ENCODE results near the gene NEURL4. TPM values are rescaled to one million over a fixed set of nuclear protein-coding genes. Genes with fewer than 3 reads are reported as not detected.
A peak's percentile ranks its signal among the peaks of the same experiment; 100 is the strongest.

NEURL4 gene
- total and polyA plus RNA-seq, 4 donors, result 28.6 to 56.4 (median 36.3) TPM

DNA sequence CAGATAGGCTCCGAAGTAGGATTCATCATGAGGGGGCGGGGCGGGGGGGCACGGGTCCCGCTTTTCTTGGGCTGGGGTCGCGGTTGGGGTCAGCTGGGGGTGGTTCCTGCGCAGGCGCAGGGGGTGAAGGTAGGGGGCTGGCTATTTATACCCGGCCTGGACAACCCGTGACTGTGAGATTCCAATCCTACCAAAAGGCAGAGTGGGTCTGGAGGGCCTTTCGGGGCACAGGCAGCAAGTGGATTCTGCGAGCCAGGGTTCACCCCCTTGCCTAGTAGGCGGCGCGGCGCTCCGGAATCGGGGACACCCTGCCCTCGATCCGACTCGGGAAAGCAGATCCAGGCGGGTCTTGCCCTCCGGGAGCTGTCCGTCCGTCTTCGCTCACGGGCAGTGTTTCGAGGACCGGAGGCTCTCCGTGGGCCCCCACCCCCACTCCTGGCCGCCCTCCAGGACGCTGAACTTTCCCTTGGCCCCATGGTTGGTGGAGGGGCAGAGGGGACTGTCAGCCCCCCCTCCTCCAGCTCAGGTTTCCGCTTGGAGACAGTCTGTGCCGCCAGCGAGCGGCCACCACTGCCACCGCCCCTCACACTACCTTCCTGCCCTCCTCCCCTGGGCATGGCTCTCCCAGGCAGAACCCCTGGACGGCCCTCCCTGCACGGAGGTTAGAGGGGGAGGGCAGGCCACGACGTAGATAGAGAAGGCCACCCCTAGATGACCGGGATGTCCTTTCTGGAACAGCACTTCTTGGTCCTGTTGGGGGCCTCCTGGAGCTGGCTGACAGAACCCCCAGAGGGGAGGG, 47.0 kb downstream of the NEURL4 start:
- DNase-seq (ENCODE audit: low read depth in 4 of 6, low spot score in 6 of 6), result no peak
- H3K9me3 ChIP-seq (ENCODE audit: control insufficient read depth, insufficient read depth, low read length), result no peaks in the 10 kb centered on the region
- H3K27me3 ChIP-seq (ENCODE audit: control insufficient read depth, insufficient read depth, low read length), result peaks cover 26% of the 10 kb centered on the region
- peaks cover 25% of the 10 kb centered on the region for H3K4me1 ChIP-seq (ENCODE audit: control insufficient read depth, insufficient read depth, low read length)
- WGBS (ENCODE audit: insufficient coverage), result 2% methylated on average over 35 of the region's 43 CpGs
- no peak overlapping the region for H3K27ac ChIP-seq (ENCODE audit: low read depth, low read length)
- peaks cover 3% of the 10 kb centered on the region for H3K36me3 ChIP-seq (ENCODE audit: control insufficient read depth, insufficient read depth, low read length)
- H3K4me3 ChIP-seq (ENCODE audit: low read depth, low read length), result peak overlapping the region; percentile 40

DNA sequence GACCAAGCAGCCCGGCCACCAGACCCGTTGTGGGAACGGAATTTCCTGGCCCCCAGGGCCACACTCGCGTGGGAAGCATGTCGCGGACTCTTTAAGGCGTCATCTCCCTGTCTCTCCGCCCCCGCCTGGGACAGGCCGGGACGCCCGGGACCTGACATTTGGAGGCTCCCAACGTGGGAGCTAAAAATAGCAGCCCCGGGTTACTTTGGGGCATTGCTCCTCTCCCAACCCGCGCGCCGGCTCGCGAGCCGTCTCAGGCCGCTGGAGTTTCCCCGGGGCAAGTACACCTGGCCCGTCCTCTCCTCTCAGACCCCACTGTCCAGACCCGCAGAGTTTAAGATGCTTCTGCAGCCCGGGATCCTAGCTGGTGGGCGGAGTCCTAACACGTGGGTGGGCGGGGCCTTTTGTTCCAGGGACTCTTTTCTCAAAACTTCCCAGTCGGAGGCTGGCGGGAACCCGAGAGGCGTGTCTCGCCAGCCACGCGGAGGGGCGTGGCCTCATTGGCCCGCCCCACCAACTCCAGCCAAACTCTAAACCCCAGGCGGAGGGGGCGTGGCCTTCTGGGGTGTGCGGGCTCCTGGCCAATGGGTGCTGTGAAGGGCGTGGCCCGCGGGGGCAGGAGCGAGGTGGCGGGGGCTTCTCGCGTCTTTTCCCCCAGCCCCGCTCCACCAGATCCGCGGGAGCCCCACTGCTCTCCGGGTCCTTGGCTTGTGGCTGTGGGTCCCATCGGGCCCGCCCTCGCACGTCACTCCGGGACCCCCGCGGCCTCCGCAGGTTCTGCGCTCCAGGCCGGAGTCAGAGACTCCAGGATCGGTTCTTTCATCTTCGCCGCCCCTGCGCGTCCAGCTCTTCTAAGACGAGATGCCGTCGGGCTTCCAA, 47.8 kb downstream of the NEURL4 start, which contains the start of gene SLC2A4:
SLC2A4 (plus strand) TSS at position 645 of the 879 bp plus-strand sequence; CDS start at position 862, 217 bp downstream.
- peaks cover 26% of the 10 kb centered on the region for H3K27me3 ChIP-seq (ENCODE audit: control insufficient read depth, insufficient read depth, low read length)
- H3K9me3 ChIP-seq (ENCODE audit: control insufficient read depth, insufficient read depth, low read length), result no peaks in the 10 kb centered on the region
- peak in 5 of 6 donors; percentile 40 to 93 (median 75) for DNase-seq (ENCODE audit: low read depth in 4 of 6, low spot score in 6 of 6)
- under 1% methylated on average over 71 of the region's 71 CpGs for WGBS (ENCODE audit: insufficient coverage)
- peaks cover 3% of the 10 kb centered on the region for H3K36me3 ChIP-seq (ENCODE audit: control insufficient read depth, insufficient read depth, low read length)
- peaks cover 25% of the 10 kb centered on the region for H3K4me1 ChIP-seq (ENCODE audit: control insufficient read depth, insufficient read depth, low read length)
- peak within 1 kb of the TSS; percentile 40 for H3K4me3 ChIP-seq (ENCODE audit: low read depth, low read length)
- H3K27ac ChIP-seq (ENCODE audit: low read depth, low read length), result peak within 1 kb of the TSS; percentile 67

DNA sequence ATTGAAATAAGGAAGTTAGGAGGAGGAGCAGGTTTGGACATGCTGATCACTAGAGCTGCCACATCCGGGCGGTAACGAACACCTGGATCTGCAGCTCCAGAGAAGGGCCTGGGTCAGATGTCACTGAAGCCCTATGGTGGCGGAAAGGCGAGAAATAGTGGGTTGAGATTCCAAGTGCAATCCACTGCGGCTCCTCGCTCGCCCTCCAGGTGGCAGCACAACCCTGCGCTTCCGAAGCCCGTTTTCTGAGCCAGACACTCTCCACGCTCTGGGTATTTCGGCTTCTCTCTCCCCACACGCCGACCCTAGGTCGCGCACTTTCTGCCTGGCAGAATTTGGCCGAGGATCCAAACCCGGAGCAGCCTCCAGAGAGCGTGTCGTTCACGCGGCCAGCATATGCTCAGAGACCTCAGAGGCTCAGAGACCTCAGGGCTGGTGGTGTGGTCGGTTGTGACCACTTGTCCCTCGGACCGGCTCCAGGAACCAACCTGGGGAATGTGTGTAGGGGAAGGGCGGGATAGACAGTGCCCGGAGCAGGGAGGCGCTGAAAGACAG, 48.5 kb downstream of the NEURL4 start:
- H3K9me3 ChIP-seq (ENCODE audit: control insufficient read depth, insufficient read depth, low read length), result no peaks in the 10 kb centered on the region
- H3K36me3 ChIP-seq (ENCODE audit: control insufficient read depth, insufficient read depth, low read length), result peaks cover 3% of the 10 kb centered on the region
- peaks cover 25% of the 10 kb centered on the region for H3K4me1 ChIP-seq (ENCODE audit: control insufficient read depth, insufficient read depth, low read length)
- peak; percentile 54 to 93 (median 65) for DNase-seq (ENCODE audit: low read depth in 4 of 6, low spot score in 6 of 6)
- peaks cover 26% of the 10 kb centered on the region for H3K27me3 ChIP-seq (ENCODE audit: control insufficient read depth, insufficient read depth, low read length)
- WGBS (ENCODE audit: insufficient coverage), result under 1% methylated on average over 29 of the region's 29 CpGs
- peak overlapping the region; percentile 67 for H3K27ac ChIP-seq (ENCODE audit: low read depth, low read length)
- peak overlapping the region; percentile 40 for H3K4me3 ChIP-seq (ENCODE audit: low read depth, low read length)

DNA sequence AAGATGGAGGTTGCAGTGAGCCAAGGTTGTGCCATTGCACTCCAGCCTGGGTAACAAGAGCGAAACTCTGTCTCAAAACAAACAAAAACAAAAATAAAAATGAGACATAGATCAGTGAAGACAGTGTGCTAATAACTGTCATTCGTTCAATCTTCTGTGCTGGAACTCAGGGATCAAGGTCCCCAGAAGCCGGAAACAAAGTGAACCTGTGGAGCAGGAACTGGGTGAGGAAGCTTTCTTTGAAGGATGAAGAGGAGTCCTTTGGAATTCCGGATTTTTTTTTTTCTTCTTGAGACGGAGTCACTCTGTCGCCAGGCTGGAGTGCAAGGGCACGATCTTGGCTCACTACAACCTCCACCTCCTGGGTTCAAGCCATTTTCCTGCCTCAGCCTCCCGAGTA, 49.7 kb downstream of the NEURL4 start:
- WGBS (ENCODE audit: insufficient coverage), result 91% methylated on average over 5 of the region's 8 CpGs
- H3K27me3 ChIP-seq (ENCODE audit: control insufficient read depth, insufficient read depth, low read length), result peaks cover 23% of the 10 kb centered on the region
- H3K4me3 ChIP-seq (ENCODE audit: low read depth, low read length), result no peak overlapping the region
- H3K36me3 ChIP-seq (ENCODE audit: control insufficient read depth, insufficient read depth, low read length), result no peaks in the 10 kb centered on the region
- no peak for DNase-seq (ENCODE audit: low read depth in 4 of 6, low spot score in 6 of 6)
- H3K4me1 ChIP-seq (ENCODE audit: control insufficient read depth, insufficient read depth, low read length), result peaks cover 25% of the 10 kb centered on the region
- no peaks in the 10 kb centered on the region for H3K9me3 ChIP-seq (ENCODE audit: control insufficient read depth, insufficient read depth, low read length)
- H3K27ac ChIP-seq (ENCODE audit: low read depth, low read length), result no peak overlapping the region

DNA sequence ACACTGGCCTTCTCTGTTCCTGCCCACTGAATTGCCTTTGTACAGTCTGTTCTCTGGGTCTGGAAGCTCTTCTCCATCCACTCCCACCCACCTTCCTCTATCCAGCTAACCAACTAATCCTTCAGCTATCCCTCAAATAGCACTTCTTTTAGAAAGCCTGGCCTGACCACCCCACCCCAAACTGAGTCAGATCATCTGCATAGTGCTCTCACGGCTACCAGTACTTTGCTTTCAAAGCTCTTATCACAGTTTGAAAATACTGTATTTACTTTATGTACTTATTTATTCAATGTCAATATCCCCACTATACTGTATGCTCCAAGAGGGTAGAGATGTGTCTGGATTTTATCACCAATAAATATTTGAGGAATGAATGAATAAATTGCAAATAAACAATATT, 62.4 kb downstream of the NEURL4 start:
- Histone ChIP-seq H3K9me3 (ENCODE audit: control insufficient read depth, insufficient read depth, low read length) (no peaks in the 10 kb centered on the region), H3K27me3 (ENCODE audit: control insufficient read depth, insufficient read depth, low read length) (peaks cover 36% of the 10 kb centered on the region), H3K4me1 (ENCODE audit: control insufficient read depth, insufficient read depth, low read length) (peaks cover 13% of the 10 kb centered on the region), H3K4me3 (ENCODE audit: low read depth, low read length) (no peak overlapping the region), H3K27ac (ENCODE audit: low read depth, low read length) (no peak overlapping the region), H3K36me3 (ENCODE audit: control insufficient read depth, insufficient read depth, low read length) (no peaks in the 10 kb centered on the region)
- no CpG with 5 or more reads among the region's 1 CpG for WGBS (ENCODE audit: insufficient coverage)
- DNase-seq (ENCODE audit: low read depth in 4 of 6, low spot score in 6 of 6), result no peak

Small RNAs within 50 kb of the gene (small RNA-seq; reads per million reads assigned to genes)
- not detected for gene AC026954.2 (ENCODE audit: low replicate concordance)
- not detected for gene RF00019 (ENCODE audit: low replicate concordance)

Other genes with a start within 250 kb of the NEURL4 start
Only the 30 nearest of the 34 such genes appear.
- under 1 TPM in 1 of 2 donors, not detected in 1; 0.50 TPM for gene ASGR2, start 214.5 kb downstream of the NEURL4 start, total RNA-seq
- gene ASGR2, start 214.5 kb downstream of the NEURL4 start, polyA plus RNA-seq (ENCODE audit: insufficient read length in 2 of 2), result under 1 TPM; 0.24 to 0.39 TPM
- gene ASGR1, start 150.0 kb downstream of the NEURL4 start, total RNA-seq, result 1 to 10 TPM; 4.3 to 8.2 TPM
- 10 to 100 TPM; 32.4 to 32.5 TPM for gene ASGR1, start 150.0 kb downstream of the NEURL4 start, polyA plus RNA-seq (ENCODE audit: insufficient read length in 2 of 2)
- gene DLG4, start 109.5 kb downstream of the NEURL4 start, total RNA-seq, result 10 to 100 TPM; 50.6 to 82.8 TPM
- 100 to 1,000 TPM; 192 to 203 TPM for gene DLG4, start 109.5 kb downstream of the NEURL4 start, polyA plus RNA-seq (ENCODE audit: insufficient read length in 2 of 2)
- 100 to 1,000 TPM; 131 to 478 TPM for gene ACADVL, start 109.4 kb downstream of the NEURL4 start, total RNA-seq
- 100 to 1,000 TPM; 381 to 455 TPM for gene ACADVL, start 109.4 kb downstream of the NEURL4 start, polyA plus RNA-seq (ENCODE audit: insufficient read length in 2 of 2)
- gene DVL2, start 94.8 kb downstream of the NEURL4 start, total RNA-seq, result 10 to 100 TPM; 31.7 to 46.6 TPM
- gene DVL2, start 94.8 kb downstream of the NEURL4 start, polyA plus RNA-seq (ENCODE audit: insufficient read length in 2 of 2), result 10 to 100 TPM; 47.9 to 59.7 TPM
- 10 to 100 TPM; 26.2 to 49.0 TPM for gene PHF23, start 89.9 kb downstream of the NEURL4 start, total RNA-seq
- 10 to 100 TPM; 50.2 to 53.2 TPM for gene PHF23, start 89.9 kb downstream of the NEURL4 start, polyA plus RNA-seq (ENCODE audit: insufficient read length in 2 of 2)
- 100 to 1,000 TPM; 196 to 481 TPM for gene GABARAP, start 86.9 kb downstream of the NEURL4 start, total RNA-seq
- gene GABARAP, start 86.9 kb downstream of the NEURL4 start, polyA plus RNA-seq (ENCODE audit: insufficient read length in 2 of 2), result 100 to 1,000 TPM; 431 to 461 TPM
- gene CTDNEP1, start 77.6 kb downstream of the NEURL4 start, total RNA-seq, result 10 to 100 TPM; 44.4 to 47.9 TPM
- gene CTDNEP1, start 77.6 kb downstream of the NEURL4 start, polyA plus RNA-seq (ENCODE audit: insufficient read length in 2 of 2), result 100 to 1,000 TPM; 177 to 181 TPM
- 10 to 100 TPM; 24.9 to 47.7 TPM for gene ELP5, start 77.1 kb downstream of the NEURL4 start, total RNA-seq
- 10 to 100 TPM; 49.8 to 52.2 TPM for gene ELP5, start 77.1 kb downstream of the NEURL4 start, polyA plus RNA-seq (ENCODE audit: insufficient read length in 2 of 2)
- gene CLDN7, start 66.9 kb downstream of the NEURL4 start, total RNA-seq, result 1 to 10 TPM in 1 of 2 donors, under 1 TPM in 1; 0.79 to 2.3 TPM
- 1 to 10 TPM; 1.3 TPM for gene CLDN7, start 66.9 kb downstream of the NEURL4 start, polyA plus RNA-seq (ENCODE audit: insufficient read length in 2 of 2)
- 1 to 10 TPM in 1 of 2 donors, under 1 TPM in 1; 0.59 to 1.9 TPM for gene SLC2A4, start 47.6 kb downstream of the NEURL4 start, total RNA-seq
- under 1 TPM; 0.48 to 0.78 TPM for gene SLC2A4, start 47.6 kb downstream of the NEURL4 start, polyA plus RNA-seq (ENCODE audit: insufficient read length in 2 of 2)
- 1 to 10 TPM in 1 of 2 donors, under 1 TPM in 1; 0.50 to 1.0 TPM for gene YBX2, start 34.7 kb downstream of the NEURL4 start, total RNA-seq
- gene YBX2, start 34.7 kb downstream of the NEURL4 start, polyA plus RNA-seq (ENCODE audit: insufficient read length in 2 of 2), result 1 to 10 TPM; 4.2 to 6.9 TPM
- 100 to 1,000 TPM; 146 to 202 TPM for gene EIF5A, start 21.7 kb downstream of the NEURL4 start, total RNA-seq
- 100 to 1,000 TPM; 366 to 375 TPM for gene EIF5A, start 21.7 kb downstream of the NEURL4 start, polyA plus RNA-seq (ENCODE audit: insufficient read length in 2 of 2)
- 10 to 100 TPM; 19.2 to 65.5 TPM for gene GPS2, start 14.0 kb downstream of the NEURL4 start, total RNA-seq
- 10 to 100 TPM; 98.3 to 99.4 TPM for gene GPS2, start 14.0 kb downstream of the NEURL4 start, polyA plus RNA-seq (ENCODE audit: insufficient read length in 2 of 2)
- 10 to 100 TPM in 1 of 2 donors, 1 to 10 TPM in 1; 4.6 to 13.7 TPM for gene ACAP1, start 7.2 kb upstream of the NEURL4 start, total RNA-seq
- 10 to 100 TPM; 13.8 to 18.1 TPM for gene ACAP1, start 7.2 kb upstream of the NEURL4 start, polyA plus RNA-seq (ENCODE audit: insufficient read length in 2 of 2)
- 10 to 100 TPM in 1 of 2 donors, 1 to 10 TPM in 1; 5.6 to 10.4 TPM for gene KCTD11, start 22.8 kb upstream of the NEURL4 start, total RNA-seq
- 10 to 100 TPM; 12.6 to 13.5 TPM for gene KCTD11, start 22.8 kb upstream of the NEURL4 start, polyA plus RNA-seq (ENCODE audit: insufficient read length in 2 of 2)
- gene TMEM95, start 25.8 kb upstream of the NEURL4 start, total RNA-seq, result not detected
- gene TMEM95, start 25.8 kb upstream of the NEURL4 start, polyA plus RNA-seq (ENCODE audit: insufficient read length in 2 of 2), result not detected
- 1 to 10 TPM in 1 of 2 donors, under 1 TPM in 1; 0.79 to 1.5 TPM for gene TNK1, start 51.8 kb upstream of the NEURL4 start, total RNA-seq
- 1 to 10 TPM; 3.4 to 4.6 TPM for gene TNK1, start 51.8 kb upstream of the NEURL4 start, polyA plus RNA-seq (ENCODE audit: insufficient read length in 2 of 2)
- gene PLSCR3, start 65.2 kb upstream of the NEURL4 start, total RNA-seq, result 10 to 100 TPM in 1 of 2 donors, 1 to 10 TPM in 1; 8.0 to 21.7 TPM
- gene PLSCR3, start 65.2 kb upstream of the NEURL4 start, polyA plus RNA-seq (ENCODE audit: insufficient read length in 2 of 2), result 10 to 100 TPM; 29.3 to 38.8 TPM
- gene TMEM256, start 74.8 kb upstream of the NEURL4 start, total RNA-seq, result 100 to 1,000 TPM in 1 of 2 donors, 10 to 100 TPM in 1; 70.9 to 130 TPM
- 10 to 100 TPM; 48.6 to 54.7 TPM for gene TMEM256, start 74.8 kb upstream of the NEURL4 start, polyA plus RNA-seq (ENCODE audit: insufficient read length in 2 of 2)
- gene NLGN2, start 78.5 kb upstream of the NEURL4 start, total RNA-seq, result 10 to 100 TPM; 21.5 to 25.3 TPM
- 100 to 1,000 TPM; 196 to 210 TPM for gene NLGN2, start 78.5 kb upstream of the NEURL4 start, polyA plus RNA-seq (ENCODE audit: insufficient read length in 2 of 2)
- gene SPEM1, start 91.0 kb upstream of the NEURL4 start, total RNA-seq, result not detected
- under 1 TPM in 1 of 2 donors, not detected in 1; 0.29 TPM for gene SPEM1, start 91.0 kb upstream of the NEURL4 start, polyA plus RNA-seq (ENCODE audit: insufficient read length in 2 of 2)
- gene SPEM2, start 96.3 kb upstream of the NEURL4 start, total RNA-seq, result not detected
- under 1 TPM; 0.23 to 0.67 TPM for gene SPEM2, start 96.3 kb upstream of the NEURL4 start, polyA plus RNA-seq (ENCODE audit: insufficient read length in 2 of 2)
- gene SPEM3, start 99.5 kb upstream of the NEURL4 start, total RNA-seq, result not detected
- gene SPEM3, start 99.5 kb upstream of the NEURL4 start, polyA plus RNA-seq (ENCODE audit: insufficient read length in 2 of 2), result under 1 TPM in 1 of 2 donors, not detected in 1; 0.05 TPM
- 1 to 10 TPM in 1 of 2 donors, under 1 TPM in 1; 0.69 to 1.3 TPM for gene TMEM102, start 106.1 kb upstream of the NEURL4 start, total RNA-seq
- gene TMEM102, start 106.1 kb upstream of the NEURL4 start, polyA plus RNA-seq (ENCODE audit: insufficient read length in 2 of 2), result 1 to 10 TPM; 2.1 to 2.4 TPM
- 10 to 100 TPM; 11.2 to 25.7 TPM for gene FGF11, start 110.2 kb upstream of the NEURL4 start, total RNA-seq
- gene FGF11, start 110.2 kb upstream of the NEURL4 start, polyA plus RNA-seq (ENCODE audit: insufficient read length in 2 of 2), result 10 to 100 TPM; 32.8 to 42.2 TPM
- 10 to 100 TPM; 19.1 to 25.9 TPM for gene CHRNB1, start 115.7 kb upstream of the NEURL4 start, total RNA-seq
- 10 to 100 TPM; 20.9 TPM for gene CHRNB1, start 115.7 kb upstream of the NEURL4 start, polyA plus RNA-seq (ENCODE audit: insufficient read length in 2 of 2)
- gene ZBTB4, start 150.3 kb upstream of the NEURL4 start, total RNA-seq, result 10 to 100 TPM; 19.8 to 32.6 TPM
- 10 to 100 TPM; 59.6 to 60.6 TPM for gene ZBTB4, start 150.3 kb upstream of the NEURL4 start, polyA plus RNA-seq (ENCODE audit: insufficient read length in 2 of 2)
- gene SLC35G6, start 152.1 kb upstream of the NEURL4 start, total RNA-seq, result not detected
- 1 to 10 TPM in 1 of 2 donors, under 1 TPM in 1; 0.40 to 1.4 TPM for gene SLC35G6, start 152.1 kb upstream of the NEURL4 start, polyA plus RNA-seq (ENCODE audit: insufficient read length in 2 of 2)
- gene POLR2A, start 155.0 kb upstream of the NEURL4 start, total RNA-seq, result 10 to 100 TPM; 50.3 to 61.9 TPM
- gene POLR2A, start 155.0 kb upstream of the NEURL4 start, polyA plus RNA-seq (ENCODE audit: insufficient read length in 2 of 2), result 10 to 100 TPM; 90.9 to 92.7 TPM